HG03064 (cell line): Measurements from ENCODE around the gene TMOD1.
A peak's percentile ranks its signal among the peaks of the same experiment; 100 is the strongest.
"Not testable (repeated sequence)": the region's sequence is repeated elsewhere in the genome, so short reads cannot be mapped to it uniquely, and the experiment has no call there.

Experiments used
- ATAC-seq: cut with Tn5 transposase; IDR thresholded peaks from one replicate; pipeline ENCODE4 v1.9.1; 2021; ENCODE audit warnings: low read depth; ENCODE audit not compliant: unreplicated experiment

The TMOD1 gene

GRCh38 chr9:97584778-97585177 is 83.3 kb downstream of the TMOD1 start:
- ATAC-seq, result not testable (repeated sequence)

- not testable (repeated sequence) for ATAC-seq
These were observed 85.4 kb downstream of the TMOD1 start for GRCh38 chr9:97586909-97587308.

GRCh38 chr9:97591535-97591934 is 90.1 kb downstream of the TMOD1 start:
- ATAC-seq, result no peak

GRCh38 chr9:97592126-97592525 is 90.7 kb downstream of the TMOD1 start:
- no peak for ATAC-seq

- no peak for ATAC-seq
These were observed 92.5 kb downstream of the TMOD1 start for GRCh38 chr9:97593960-97594359.

GRCh38 chr9:97594381-97594921 is 93.0 kb downstream of the TMOD1 start:
- ATAC-seq, result no peak

GRCh38 chr9:97596906-97597305 is 95.4 kb downstream of the TMOD1 start:
- ATAC-seq, result no peak

GRCh38 chr9:97598461-97599288 is 97.2 kb downstream of the TMOD1 start:
- peak; percentile 72 for ATAC-seq

- ATAC-seq, result no peak
These were observed 97.9 kb downstream of the TMOD1 start for GRCh38 chr9:97599314-97599846.

- no peak for ATAC-seq
These were observed 99.2 kb downstream of the TMOD1 start for GRCh38 chr9:97600531-97601227.

GRCh38 chr9:97601228-97601898 is 99.9 kb downstream of the TMOD1 start:
- ATAC-seq, result no peak

- ATAC-seq, result no peak
These were observed 101.0 kb downstream of the TMOD1 start for GRCh38 chr9:97602430-97602829.

- no peak for ATAC-seq
These were observed 103.6 kb downstream of the TMOD1 start for GRCh38 chr9:97604901-97605645.

- no peak for ATAC-seq
These were observed 114.1 kb downstream of the TMOD1 start for GRCh38 chr9:97615439-97616072.

- ATAC-seq, result no peak
These were observed 116.5 kb downstream of the TMOD1 start for GRCh38 chr9:97617939-97618416.

GRCh38 chr9:97620063-97620462 is 118.6 kb downstream of the TMOD1 start:
- ATAC-seq, result not testable (repeated sequence)

- not testable (repeated sequence) for ATAC-seq
These were observed 121.0 kb downstream of the TMOD1 start for GRCh38 chr9:97622483-97622882.

- ATAC-seq, result no peak
These were observed 122.5 kb downstream of the TMOD1 start for GRCh38 chr9:97623946-97624345.

GRCh38 chr9:97625620-97626019 is 124.2 kb downstream of the TMOD1 start:
- ATAC-seq, result no peak
